SK-N-SH (cell line): ENCODE results near the gene FAM240B.

Experiments used
- CTCF ChIP-seq: fragments of 200-600 bp; sonication (generic); IDR thresholded peaks from 2 replicates; pipeline ENCODE4 v1.6.1; 2017; ENCODE audit warnings: antibody characterized with exemption, mild to moderate bottlenecking, moderate library complexity
- EZH2phosphoT487 ChIP-seq: fragments of 200-600 bp; sonication (generic); IDR thresholded peaks from 2 replicates; pipeline ENCODE4 v1.6.1; 2017; ENCODE audit warnings: low read depth, mixed run types, mild to moderate bottlenecking, antibody characterized with exemption, moderate library complexity, borderline replicate concordance
- JUND ChIP-seq: IDR thresholded peaks from 2 replicates; pipeline ENCODE4 v1.4.0; 2012
- MEF2A ChIP-seq: IDR thresholded peaks from 2 replicates; pipeline ENCODE4 v1.4.0; 2012; ENCODE audit warnings: low read depth, borderline replicate concordance
- NFIC ChIP-seq: IDR thresholded peaks from 2 replicates; pipeline ENCODE4 v1.4.0; 2012; ENCODE audit warnings: borderline replicate concordance
- POLR2AphosphoS5 ChIP-seq: IDR thresholded peaks from 2 replicates; pipeline ENCODE4 v1.6.1; 2012; ENCODE audit warnings: low read depth, low read length
- RCOR1 ChIP-seq: fragments of 150-350 bp; IDR thresholded peaks from 2 replicates; pipeline ENCODE4 v1.6.1; 2017; ENCODE audit warnings: antibody characterized with exemption, low read length
- RXRA ChIP-seq: IDR thresholded peaks from 2 replicates; pipeline ENCODE4 v1.4.0; 2012; ENCODE audit warnings: low read depth, mild to moderate bottlenecking, borderline replicate concordance
- USF2 ChIP-seq: fragments of 150-350 bp; IDR thresholded peaks from 2 replicates; pipeline ENCODE4 v1.6.1; 2017; ENCODE audit warnings: antibody characterized with exemption, low read length, low read depth, borderline replicate concordance

DNA sequence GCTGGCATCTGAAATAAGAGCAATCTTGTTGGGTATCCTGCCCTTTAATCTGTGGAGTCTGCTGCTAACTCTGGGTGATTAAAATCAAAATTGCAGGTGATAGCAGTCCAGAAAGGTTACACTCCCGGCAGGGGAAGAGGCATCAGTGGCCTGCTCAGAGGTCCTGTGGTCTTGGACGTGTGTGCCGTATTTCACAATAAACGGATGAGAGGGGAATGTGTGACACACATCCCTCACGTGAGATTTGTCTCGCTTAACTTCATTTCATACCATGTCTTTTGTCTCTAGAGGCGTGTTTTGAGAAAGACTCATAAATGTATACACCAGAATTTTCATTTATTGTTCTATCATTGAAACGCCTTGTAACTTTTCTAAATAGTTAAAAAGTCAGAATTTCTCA is 36.6 kb downstream of the FAM240B start:
- TF ChIP-seq CTCF = no peak
- no peak for TF ChIP-seq NFIC
- TF ChIP-seq EZH2phosphoT487 = no peak
- TF ChIP-seq RXRA = no peak
- no peak for TF ChIP-seq RCOR1
- TF ChIP-seq JUND = no peak
- no peak for TF ChIP-seq USF2
- TF ChIP-seq POLR2AphosphoS5 = no peak
- TF ChIP-seq MEF2A = no peak
